ENCODE measurements around the gene LYVE1. TPM values are rescaled to one million over a fixed set of nuclear protein-coding genes. Genes with fewer than 3 reads are reported as not detected.

The LYVE1 gene
- total RNA-seq, 4 donors from 2014 or later, result 12.1 to 30.2 (median 19.2) TPM

- intact Hi-C loops (cut with DNase I; ENCODE audit: low total_unique reads), result no loop called here
- Histone ChIP-seq H3K4me3 (no peak overlapping the region), H3K9me3 (no peaks in the 10 kb centered on the region), H3K4me1 (peaks cover 0 to 27% of the 10 kb centered on the region in 2 donors), H3K27me3 (no peaks in the 10 kb centered on the region), H3K27ac (peak overlapping the region in 3 of 4 donors; percentile 23 to 63 (median 62)), H3K36me3 (no peaks in the 10 kb centered on the region)
- DNase-seq, result no peak
- TF ChIP-seq POLR2A (IDR thresholded peaks at IDR 0.05) (no peak), CTCF (IDR thresholded peaks at IDR 0.05 in 4 of 5, conservative IDR thresholded peaks at IDR 0.05 in 1 of 5) (no peak)
- in situ Hi-C loops (cut with MboI; ENCODE audit: low sequenced_read_pairs in 4 of 4), result no loop called here
- ATAC-seq, result no peak
These were observed 18.9 kb upstream of the LYVE1 start for GRCh38 chr11:10587388-10587787.

- TF ChIP-seq CTCF (IDR thresholded peaks at IDR 0.05 in 4 of 5, conservative IDR thresholded peaks at IDR 0.05 in 1 of 5) (no peak), POLR2A (IDR thresholded peaks at IDR 0.05) (no peak)
- H3K9me3 ChIP-seq, result no peaks in the 10 kb centered on the region
- H3K27me3 ChIP-seq, result no peaks in the 10 kb centered on the region
- H3K4me1 ChIP-seq, result peaks cover 0 to 35% of the 10 kb centered on the region in 2 donors
- H3K4me3 ChIP-seq, result no peak overlapping the region
- H3K36me3 ChIP-seq, result no peaks in the 10 kb centered on the region
- peak overlapping the region in 2 of 4 donors; percentile 19 to 22 for H3K27ac ChIP-seq
- in situ Hi-C loops (cut with MboI; ENCODE audit: low sequenced_read_pairs in 4 of 4) (no loop called here), intact Hi-C loops (cut with DNase I; ENCODE audit: low total_unique reads) (no loop called here)
- ATAC-seq (no peak), DNase-seq (no peak)
These were observed 15.6 kb upstream of the LYVE1 start for GRCh38 chr11:10584071-10584501.

- intact Hi-C loops (cut with DNase I; ENCODE audit: low total_unique reads), result no loop called here
- H3K4me1 ChIP-seq, result peaks cover 0 to 22% of the 10 kb centered on the region in 2 donors
These were observed 13.1 kb upstream of the LYVE1 start for GRCh38 chr11:10581481-10582019.

GRCh38 chr11:10580623-10581022 is 12.2 kb upstream of the LYVE1 start:
- Histone ChIP-seq H3K4me1 (peaks cover 0 to 28% of the 10 kb centered on the region in 2 donors), H3K9me3 (no peaks in the 10 kb centered on the region), H3K27me3 (no peaks in the 10 kb centered on the region), H3K4me3 (no peak overlapping the region), H3K36me3 (no peaks in the 10 kb centered on the region), H3K27ac (peak overlapping the region in 1 of 4 donors; percentile 14)
- ATAC-seq (no peak), DNase-seq (no peak)
- TF ChIP-seq POLR2A (IDR thresholded peaks at IDR 0.05) (no peak), CTCF (IDR thresholded peaks at IDR 0.05 in 4 of 5, conservative IDR thresholded peaks at IDR 0.05 in 1 of 5) (no peak)
- in situ Hi-C loops (cut with MboI; ENCODE audit: low sequenced_read_pairs in 4 of 4), result no loop called here
- intact Hi-C loops (cut with DNase I; ENCODE audit: low total_unique reads), result no loop called here

More at GRCh38 chr11:10581481-10582019, 13.1 kb upstream of the LYVE1 start:
- no peak overlapping the region for H3K4me3 ChIP-seq
- ATAC-seq, result peak in 1 of 2 donors; percentile 31
- H3K27ac ChIP-seq, result peak overlapping the region in 1 of 4 donors; percentile 14
- H3K9me3 ChIP-seq, result no peaks in the 10 kb centered on the region
- TF ChIP-seq CTCF (IDR thresholded peaks at IDR 0.05 in 4 of 5, conservative IDR thresholded peaks at IDR 0.05 in 1 of 5), result no peak
- TF ChIP-seq POLR2A (IDR thresholded peaks at IDR 0.05), result no peak
- peak; percentile 27 to 45 for DNase-seq
- no peaks in the 10 kb centered on the region for H3K27me3 ChIP-seq
- H3K36me3 ChIP-seq, result no peaks in the 10 kb centered on the region
- in situ Hi-C loops (cut with MboI; ENCODE audit: low sequenced_read_pairs in 4 of 4), result no loop called here

GRCh38 chr11:10579700-10580099 is 11.2 kb upstream of the LYVE1 start:
- intact Hi-C loops (cut with DNase I; ENCODE audit: low total_unique reads), result no loop called here
- no peak for TF ChIP-seq CTCF (IDR thresholded peaks at IDR 0.05 in 4 of 5, conservative IDR thresholded peaks at IDR 0.05 in 1 of 5)
- no peak for TF ChIP-seq POLR2A (IDR thresholded peaks at IDR 0.05)
- no peak overlapping the region for H3K27ac ChIP-seq
- peaks cover 0 to 32% of the 10 kb centered on the region in 2 donors for H3K4me1 ChIP-seq
- no peaks in the 10 kb centered on the region for H3K27me3 ChIP-seq
- no peaks in the 10 kb centered on the region for H3K9me3 ChIP-seq
- H3K36me3 ChIP-seq, result no peaks in the 10 kb centered on the region
- ATAC-seq (no peak), DNase-seq (no peak)
- in situ Hi-C loops (cut with MboI; ENCODE audit: low sequenced_read_pairs in 4 of 4), result no loop called here
- H3K4me3 ChIP-seq, result no peak overlapping the region
